Measurements from ENCODE around the gene TRPM8. TPM values are rescaled to one million over a fixed set of nuclear protein-coding genes. Genes with fewer than 3 reads are reported as not detected.
"Not testable (repeated sequence)": the region's sequence is repeated elsewhere in the genome, so short reads cannot be mapped to it uniquely, and the experiment has no call there.

The TRPM8 gene
- total and polyA plus RNA-seq, 5 donors from 2014 or later = not detected

DNA sequence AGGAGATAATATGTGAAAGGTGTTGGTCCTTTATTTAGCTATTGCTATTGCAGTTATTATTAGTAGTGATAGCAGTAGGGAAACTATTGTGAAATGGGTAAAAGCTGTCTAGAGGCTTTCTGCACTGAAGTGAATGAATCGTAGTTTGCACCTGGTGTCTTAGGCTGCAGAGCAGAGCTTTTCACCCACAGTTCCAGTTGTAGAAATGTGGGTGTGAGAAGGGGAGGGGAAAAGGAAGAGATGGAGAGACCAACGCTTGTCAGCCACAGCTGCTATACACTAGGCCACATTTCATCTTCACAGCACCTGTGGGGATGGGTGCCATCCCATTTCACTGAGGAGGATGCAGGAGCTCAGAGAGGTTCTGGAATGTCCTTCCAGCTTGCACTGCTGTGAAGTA, 50.0 kb downstream of the TRPM8 start:
- no peaks in the 10 kb centered on the region for H3K36me3 ChIP-seq (ENCODE audit: control insufficient read depth, insufficient read depth, low read length)
- Mint-ChIP-seq H3K27me3 (peaks cover 4% of the 10 kb centered on the region), H3K4me1 (peaks cover 0 to 4% (median 2%) of the 10 kb centered on the region in 4 donors), H3K9me3 (peaks cover 0 to 3% (median 0%) of the 10 kb centered on the region in 7 donors), H3K27ac (peak overlapping the region in 1 of 3 donors; percentile 3), H3K4me3 (no peak overlapping the region), H3K36me3 (no peaks in the 10 kb centered on the region)
- no peaks in the 10 kb centered on the region for H3K9me3 ChIP-seq (ENCODE audit: control insufficient read depth in 2 of 2, low read length in 2 of 2)
- H3K27me3 ChIP-seq (ENCODE audit: control insufficient read depth, insufficient read depth, low read length) = no peaks in the 10 kb centered on the region
- DNase-seq (no peak), ATAC-seq (ENCODE audit: low read depth in 2 of 2) (no peak)
- H3K4me3 ChIP-seq (ENCODE audit: low read depth, low read length) = no peak overlapping the region
- no peaks in the 10 kb centered on the region for H3K4me1 ChIP-seq (ENCODE audit: control insufficient read depth, insufficient read depth, low read length, poor library complexity, severe bottlenecking)
- no peak overlapping the region for H3K27ac ChIP-seq (ENCODE audit: insufficient read depth, low read length, poor library complexity, severe bottlenecking)

GRCh38 chr2:233968556-233968955, 51.4 kb downstream of the TRPM8 start:
- H3K27ac ChIP-seq (ENCODE audit: insufficient read depth, low read length, poor library complexity, severe bottlenecking) = no peak overlapping the region
- ATAC-seq (ENCODE audit: low read depth in 2 of 2) (no peak), DNase-seq (no peak)
- H3K36me3 ChIP-seq (ENCODE audit: control insufficient read depth, insufficient read depth, low read length) = no peaks in the 10 kb centered on the region
- H3K4me3 Mint-ChIP-seq = no peak overlapping the region
- no peak overlapping the region for H3K27ac Mint-ChIP-seq
- H3K36me3 Mint-ChIP-seq = no peaks in the 10 kb centered on the region
- H3K27me3 Mint-ChIP-seq = no peaks in the 10 kb centered on the region
- H3K4me3 ChIP-seq (ENCODE audit: low read depth, low read length) = no peak overlapping the region
- peaks cover 0 to 4% (median 2%) of the 10 kb centered on the region in 4 donors for H3K4me1 Mint-ChIP-seq
- no peaks in the 10 kb centered on the region for H3K9me3 ChIP-seq (ENCODE audit: control insufficient read depth in 2 of 2, low read length in 2 of 2)
- H3K27me3 ChIP-seq (ENCODE audit: control insufficient read depth, insufficient read depth, low read length) = no peaks in the 10 kb centered on the region
- peaks cover 0 to 3% (median 0%) of the 10 kb centered on the region in 7 donors for H3K9me3 Mint-ChIP-seq
- H3K4me1 ChIP-seq (ENCODE audit: control insufficient read depth, insufficient read depth, low read length, poor library complexity, severe bottlenecking) = no peaks in the 10 kb centered on the region

DNA sequence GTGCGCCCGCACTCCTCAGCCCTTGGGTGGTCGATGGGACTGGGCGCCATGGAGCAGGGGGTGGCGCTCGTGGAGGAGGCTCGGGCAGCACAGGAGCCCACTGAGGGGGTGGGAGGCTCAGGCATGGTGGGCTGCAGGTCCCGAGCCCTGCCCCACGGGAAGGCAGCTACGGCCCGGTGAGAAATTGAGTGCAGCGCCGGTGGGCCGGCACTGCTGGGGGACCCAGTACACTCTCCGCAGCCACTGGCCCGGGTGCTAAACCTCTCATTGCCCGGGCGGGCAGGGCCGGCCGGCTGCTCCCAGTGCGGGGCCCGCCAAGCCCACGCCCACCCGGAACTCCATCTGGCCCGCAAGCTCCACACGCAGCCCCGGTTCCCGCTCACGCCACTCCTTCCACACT, 55.3 kb downstream of the TRPM8 start:
- H3K4me1 Mint-ChIP-seq; DNase-seq; H3K9me3 Mint-ChIP-seq; H3K9me3 ChIP-seq (ENCODE audit: control insufficient read depth in 2 of 2, low read length in 2 of 2); H3K27me3 Mint-ChIP-seq; H3K4me1 ChIP-seq (ENCODE audit: control insufficient read depth, insufficient read depth, low read length, poor library complexity, severe bottlenecking); H3K27ac Mint-ChIP-seq; H3K36me3 Mint-ChIP-seq; H3K27me3 ChIP-seq (ENCODE audit: control insufficient read depth, insufficient read depth, low read length); H3K4me3 ChIP-seq (ENCODE audit: low read depth, low read length); H3K4me3 Mint-ChIP-seq; ATAC-seq (ENCODE audit: low read depth in 2 of 2); H3K27ac ChIP-seq (ENCODE audit: insufficient read depth, low read length, poor library complexity, severe bottlenecking); H3K36me3 ChIP-seq (ENCODE audit: control insufficient read depth, insufficient read depth, low read length): not testable (repeated sequence)

DNA sequence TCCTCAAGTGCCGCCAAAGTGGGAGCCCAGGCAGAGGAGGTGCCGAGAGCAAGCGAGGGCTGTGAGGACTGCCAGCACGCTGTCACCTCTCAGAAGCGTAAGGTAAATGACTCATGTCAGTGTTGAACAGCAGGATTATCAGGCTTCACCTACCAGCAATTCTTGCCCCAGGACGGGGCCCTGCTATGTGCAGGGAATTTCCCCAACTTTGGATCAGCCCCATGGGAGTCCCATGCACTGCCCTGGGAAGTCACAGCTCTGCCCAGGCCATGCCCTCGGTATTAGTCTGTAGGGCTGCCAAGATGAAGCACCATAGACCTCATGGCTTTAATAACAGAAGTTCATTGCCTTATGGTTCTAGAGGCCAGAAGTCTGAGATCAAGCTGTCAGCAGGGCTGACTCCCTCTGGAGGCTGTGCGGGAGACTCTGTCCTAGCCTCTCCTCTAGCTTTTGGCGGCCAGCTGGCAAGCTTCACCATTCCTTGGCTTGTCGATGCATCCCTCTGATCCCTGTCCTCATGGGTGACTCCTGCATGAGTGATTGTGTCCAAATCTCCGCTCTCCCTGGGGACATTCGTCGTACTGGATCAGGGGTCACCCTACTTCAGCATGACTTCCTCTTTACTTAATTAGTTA, 55.9 kb downstream of the TRPM8 start:
- Mint-ChIP-seq H3K9me3 (peaks cover 0 to 1% (median 0%) of the 10 kb centered on the region in 7 donors), H3K36me3 (no peaks in the 10 kb centered on the region), H3K27me3 (no peaks in the 10 kb centered on the region), H3K27ac (no peak overlapping the region), H3K4me1 (peaks cover 0 to 8% (median 6%) of the 10 kb centered on the region in 4 donors), H3K4me3 (no peak overlapping the region)
- ATAC-seq (ENCODE audit: low read depth in 2 of 2) (no peak), DNase-seq (no peak)
- Histone ChIP-seq H3K9me3 (ENCODE audit: control insufficient read depth in 2 of 2, low read length in 2 of 2) (no peaks in the 10 kb centered on the region), H3K4me3 (ENCODE audit: low read depth, low read length) (no peak overlapping the region), H3K36me3 (ENCODE audit: control insufficient read depth, insufficient read depth, low read length) (no peaks in the 10 kb centered on the region), H3K27me3 (ENCODE audit: control insufficient read depth, insufficient read depth, low read length) (no peaks in the 10 kb centered on the region), H3K4me1 (ENCODE audit: control insufficient read depth, insufficient read depth, low read length, poor library complexity, severe bottlenecking) (no peaks in the 10 kb centered on the region), H3K27ac (ENCODE audit: insufficient read depth, low read length, poor library complexity, severe bottlenecking) (no peak overlapping the region)

DNA sequence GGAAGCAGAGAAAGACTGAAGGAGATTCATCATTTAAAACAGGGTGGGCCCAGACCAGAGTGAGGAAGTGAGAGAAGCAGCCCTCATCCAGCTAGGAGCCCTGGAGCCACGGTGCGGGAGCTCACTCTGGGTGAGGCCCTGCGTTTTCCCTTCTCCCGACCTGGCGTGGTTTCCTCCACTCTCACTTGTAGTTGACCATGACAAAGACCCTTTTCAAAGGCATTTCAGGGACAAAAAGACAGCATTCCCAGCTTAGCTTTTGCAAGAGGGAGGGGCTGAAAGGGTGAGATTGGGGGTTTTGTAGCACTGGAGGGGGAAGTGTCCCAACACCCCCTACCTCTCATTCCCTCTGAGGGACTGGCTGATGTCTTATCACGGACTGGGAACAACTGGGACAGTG, 56.6 kb downstream of the TRPM8 start:
- no peaks in the 10 kb centered on the region for H3K9me3 ChIP-seq (ENCODE audit: control insufficient read depth in 2 of 2, low read length in 2 of 2)
- H3K4me3 ChIP-seq (ENCODE audit: low read depth, low read length) = no peak overlapping the region
- H3K4me1 ChIP-seq (ENCODE audit: control insufficient read depth, insufficient read depth, low read length, poor library complexity, severe bottlenecking) = no peaks in the 10 kb centered on the region
- peaks cover 4% of the 10 kb centered on the region for H3K27me3 Mint-ChIP-seq
- H3K36me3 ChIP-seq (ENCODE audit: control insufficient read depth, insufficient read depth, low read length) = no peaks in the 10 kb centered on the region
- H3K9me3 Mint-ChIP-seq = peaks cover 0 to 1% (median 0%) of the 10 kb centered on the region in 7 donors
- no peak overlapping the region for H3K27ac Mint-ChIP-seq
- H3K4me1 Mint-ChIP-seq = peaks cover 0 to 8% (median 5%) of the 10 kb centered on the region in 4 donors
- H3K27ac ChIP-seq (ENCODE audit: insufficient read depth, low read length, poor library complexity, severe bottlenecking) = no peak overlapping the region
- DNase-seq = no peak
- no peaks in the 10 kb centered on the region for H3K36me3 Mint-ChIP-seq
- H3K4me3 Mint-ChIP-seq = no peak overlapping the region
- no peaks in the 10 kb centered on the region for H3K27me3 ChIP-seq (ENCODE audit: control insufficient read depth, insufficient read depth, low read length)
- no peak for ATAC-seq (ENCODE audit: low read depth in 2 of 2)

- H3K36me3 Mint-ChIP-seq = no peaks in the 10 kb centered on the region
- ATAC-seq (ENCODE audit: low read depth in 2 of 2) = no peak
- Histone ChIP-seq H3K4me1 (ENCODE audit: control insufficient read depth, insufficient read depth, low read length, poor library complexity, severe bottlenecking) (no peaks in the 10 kb centered on the region), H3K4me3 (ENCODE audit: low read depth, low read length) (no peak overlapping the region), H3K27me3 (ENCODE audit: control insufficient read depth, insufficient read depth, low read length) (no peaks in the 10 kb centered on the region), H3K9me3 (ENCODE audit: control insufficient read depth in 2 of 2, low read length in 2 of 2) (no peaks in the 10 kb centered on the region), H3K27ac (ENCODE audit: insufficient read depth, low read length, poor library complexity, severe bottlenecking) (no peak overlapping the region), H3K36me3 (ENCODE audit: control insufficient read depth, insufficient read depth, low read length) (no peaks in the 10 kb centered on the region)
- peaks cover 0 to 7% (median 4%) of the 10 kb centered on the region in 4 donors for H3K4me1 Mint-ChIP-seq
- no peak for DNase-seq
- H3K27ac Mint-ChIP-seq = no peak overlapping the region
- H3K4me3 Mint-ChIP-seq = no peak overlapping the region
- peaks cover 0 to 1% (median 0%) of the 10 kb centered on the region in 7 donors for H3K9me3 Mint-ChIP-seq
- peaks cover 4% of the 10 kb centered on the region for H3K27me3 Mint-ChIP-seq
Observed at GRCh38 chr2:233974530-233975071, 57.4 kb downstream of the TRPM8 start.

DNA sequence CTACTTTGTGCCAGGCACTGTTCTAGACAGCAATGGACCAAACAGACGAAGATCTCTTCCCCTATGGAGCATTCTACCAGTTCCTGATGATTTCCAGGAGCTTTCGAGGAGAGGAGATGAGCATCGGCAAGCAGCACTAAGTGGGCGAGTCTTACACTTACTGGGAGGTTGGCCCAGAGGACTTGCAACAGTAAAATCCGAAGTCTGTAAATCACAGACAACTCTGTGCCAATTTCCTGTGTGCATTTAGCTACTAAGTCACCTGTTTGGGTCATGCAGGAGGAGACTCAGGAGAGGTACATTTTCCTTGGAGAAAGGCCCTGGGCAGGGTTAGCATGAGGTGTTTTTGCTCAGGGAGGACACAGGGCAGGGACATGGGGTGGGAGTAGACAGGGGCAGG, 58.9 kb downstream of the TRPM8 start:
- Mint-ChIP-seq H3K4me3 (no peak overlapping the region), H3K9me3 (no peaks in the 10 kb centered on the region), H3K36me3 (no peaks in the 10 kb centered on the region), H3K27me3 (peaks cover 4% of the 10 kb centered on the region), H3K4me1 (peaks cover 0 to 7% (median 5%) of the 10 kb centered on the region in 4 donors), H3K27ac (no peak overlapping the region)
- ATAC-seq (ENCODE audit: low read depth in 2 of 2) (no peak), DNase-seq (no peak)
- no peaks in the 10 kb centered on the region for H3K4me1 ChIP-seq (ENCODE audit: control insufficient read depth, insufficient read depth, low read length, poor library complexity, severe bottlenecking)
- H3K9me3 ChIP-seq (ENCODE audit: control insufficient read depth in 2 of 2, low read length in 2 of 2) = no peaks in the 10 kb centered on the region
- no peaks in the 10 kb centered on the region for H3K27me3 ChIP-seq (ENCODE audit: control insufficient read depth, insufficient read depth, low read length)
- H3K27ac ChIP-seq (ENCODE audit: insufficient read depth, low read length, poor library complexity, severe bottlenecking) = no peak overlapping the region
- H3K4me3 ChIP-seq (ENCODE audit: low read depth, low read length) = no peak overlapping the region
- H3K36me3 ChIP-seq (ENCODE audit: control insufficient read depth, insufficient read depth, low read length) = no peaks in the 10 kb centered on the region

DNA sequence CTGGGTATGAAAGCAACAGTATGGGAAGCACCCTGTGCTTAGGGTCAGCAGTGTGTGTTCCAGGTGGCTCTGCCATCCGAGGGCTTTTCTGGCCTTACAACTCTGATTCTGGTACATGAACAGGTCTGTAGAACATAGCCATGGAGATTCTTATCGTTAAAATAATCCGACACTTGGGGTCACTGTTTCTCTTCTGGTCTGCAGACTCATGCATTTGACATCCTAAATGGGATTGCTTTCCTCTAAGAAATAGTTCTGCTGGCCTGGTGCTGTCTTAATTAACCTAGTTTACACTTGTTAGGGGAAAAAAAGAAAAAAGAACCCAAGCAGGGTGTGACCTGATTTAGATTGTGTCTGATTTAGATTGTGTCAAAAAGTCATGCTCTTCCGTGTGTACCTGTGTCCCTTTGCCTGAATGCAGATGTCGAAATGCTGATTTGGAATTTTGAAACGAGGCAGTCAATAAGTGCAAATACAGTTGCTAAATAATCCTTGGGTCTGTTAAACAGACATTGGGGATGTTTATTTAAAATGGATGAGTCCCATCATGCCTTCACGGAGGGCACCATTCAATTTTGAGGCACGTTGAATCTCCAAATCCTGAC, 59.6 kb downstream of the TRPM8 start:
- no peak for ATAC-seq (ENCODE audit: low read depth in 2 of 2)
- H3K4me3 ChIP-seq (ENCODE audit: low read depth, low read length) = no peak overlapping the region
- no peak overlapping the region for H3K27ac ChIP-seq (ENCODE audit: insufficient read depth, low read length, poor library complexity, severe bottlenecking)
- Mint-ChIP-seq H3K9me3 (no peaks in the 10 kb centered on the region), H3K4me1 (peaks cover 0 to 7% (median 6%) of the 10 kb centered on the region in 4 donors), H3K4me3 (no peak overlapping the region), H3K27ac (no peak overlapping the region), H3K27me3 (peaks cover 4% of the 10 kb centered on the region), H3K36me3 (no peaks in the 10 kb centered on the region)
- no peaks in the 10 kb centered on the region for H3K4me1 ChIP-seq (ENCODE audit: control insufficient read depth, insufficient read depth, low read length, poor library complexity, severe bottlenecking)
- H3K36me3 ChIP-seq (ENCODE audit: control insufficient read depth, insufficient read depth, low read length) = no peaks in the 10 kb centered on the region
- H3K9me3 ChIP-seq (ENCODE audit: control insufficient read depth in 2 of 2, low read length in 2 of 2) = no peaks in the 10 kb centered on the region
- DNase-seq = peak in 2 of 3 donors; percentile 52 to 63
- H3K27me3 ChIP-seq (ENCODE audit: control insufficient read depth, insufficient read depth, low read length) = no peaks in the 10 kb centered on the region

All from CD4-positive, CD25-positive, alpha-beta regulatory T cell (primary cell).